HepG2 (cell line): ENCODE data around the gene HEATR1. TPM values are rescaled to one million over a fixed set of nuclear protein-coding genes. Genes with fewer than 3 reads are reported as not detected.

Experiments used
- CEBPG ChIP-seq: IDR thresholded peaks from 2 replicates; pipeline ENCODE4 v1.6.1; 2016
- FOXA3 ChIP-seq: IDR thresholded peaks from 2 replicates; pipeline ENCODE4 v1.6.1; 2016; ENCODE audit warnings: missing genetic modification reagents, missing compliant biosample characterization
- HNRNPH1 ChIP-seq: fragments of 200-400 bp; formaldehyde crosslinking; optimal IDR thresholded peaks from 2 replicates; pipeline ENCODE3; 2017; ENCODE audit warnings: mild to moderate bottlenecking, low read depth, low read length
- MTA1 ChIP-seq: sonication (generic); formaldehyde crosslinking; IDR thresholded peaks from 2 replicates; pipeline ENCODE4 v1.4.0; 2020; ENCODE audit warnings: missing genetic modification reagents, mild to moderate bottlenecking, borderline replicate concordance
- NFYC ChIP-seq: IDR thresholded peaks from 2 replicates; pipeline ENCODE4 v1.6.1; 2016; ENCODE audit warnings: missing genetic modification reagents, missing compliant biosample characterization
- NKX3-1 ChIP-seq: sonication (generic); formaldehyde crosslinking; IDR thresholded peaks from 2 replicates; pipeline ENCODE4 v1.5.0; 2020; ENCODE audit warnings: missing genetic modification reagents
- SMC3 ChIP-seq: IDR thresholded peaks from 2 replicates; pipeline ENCODE4 v1.6.1; 2011; ENCODE audit warnings: low read length, improper control_type of control experiment
- SOX5 ChIP-seq: IDR thresholded peaks from 2 replicates; pipeline ENCODE4 v1.6.1; 2016; ENCODE audit warnings: borderline replicate concordance
- ZBTB38 ChIP-seq: sonication (generic); formaldehyde crosslinking; IDR thresholded peaks from 2 replicates; pipeline ENCODE4 v1.5.1; 2020; ENCODE audit warnings: mild to moderate bottlenecking, missing genetic modification reagents
- ZFP90 ChIP-seq: sonication (generic); formaldehyde crosslinking; IDR thresholded peaks from 2 replicates; pipeline ENCODE4 v1.8.0; 2022; ENCODE audit warnings: missing genetic modification reagents, mild to moderate bottlenecking, inconsistent platforms, borderline replicate concordance
- ZMYM2 ChIP-seq: sonication (generic); formaldehyde crosslinking; IDR thresholded peaks from 2 replicates; pipeline ENCODE4 v1.8.0; 2022; ENCODE audit warnings: mild to moderate bottlenecking, missing genetic modification reagents
- ZNF564 ChIP-seq: sonication (generic); formaldehyde crosslinking; IDR thresholded peaks from 2 replicates; pipeline ENCODE4 v1.8.1; 2023; ENCODE audit warnings: mild to moderate bottlenecking, missing genetic modification reagents
- ZNF589 ChIP-seq: sonication (generic); formaldehyde crosslinking; conservative IDR thresholded peaks from 2 replicates; pipeline ENCODE4 v1.8.0; 2022; ENCODE audit warnings: mild to moderate bottlenecking, moderate library complexity, missing genetic modification reagents
- ZNF792 ChIP-seq: IDR thresholded peaks from 2 replicates; pipeline ENCODE4 v1.6.1; 2016
- polyA plus RNA-seq, 8 experiments: library from polyadenylated mRNA; depleted of rRNA in 3 of 8; stranded (reverse) in 7 of 8; unstranded in 1 of 8; fragments of >200 nt; fragmentation: Illumina TruSeq in 4 of 8; extraction: Trizol in 4 of 8; gene quantifications; 2 replicates each; pipeline versions ENCODE4 v1.2.1 to v1.2.3, GENCODE V29; 2011 to 2016; ENCODE audit warnings: low read depth in 4 of 8, missing spikeins in 1 of 8, mixed read lengths in 1 of 8; ENCODE audit not compliant: insufficient read depth in 1 of 8
- total RNA-seq, 5 experiments: library from RNA; depleted of rRNA; stranded (reverse); fragments of >200 nt; fragmentation: Illumina TruSeq; extraction: Trizol; gene quantifications; 2 replicates each; pipeline ENCODE4 v1.2.3, GENCODE V29; 2016; ENCODE audit warnings: low read depth in 1 of 5
- TF ChIP-seq, protein P1 (sequence below): IDR thresholded peaks from 2 replicates; pipeline ENCODE4 v1.6.1; 2016
- TF ChIP-seq, protein P2 (sequence below): sonication (generic); formaldehyde crosslinking; IDR thresholded peaks from 2 replicates; pipeline ENCODE4 v1.4.0; 2020; ENCODE audit warnings: missing genetic modification reagents, borderline replicate concordance
- TF ChIP-seq, protein P3 (sequence below): sonication (generic); formaldehyde crosslinking; IDR thresholded peaks from 2 replicates; pipeline ENCODE4 v1.8.0; 2022; ENCODE audit warnings: mild to moderate bottlenecking, missing genetic modification reagents, borderline replicate concordance
- TF ChIP-seq, protein P4 (sequence below): sonication (generic); formaldehyde crosslinking; conservative IDR thresholded peaks from 2 replicates; pipeline ENCODE4 v1.4.0; 2020; ENCODE audit warnings: missing genetic modification reagents
- TF ChIP-seq, protein P5 (sequence below): sonication (generic); formaldehyde crosslinking; IDR thresholded peaks from 2 replicates; pipeline ENCODE4 v1.5.0; 2020; ENCODE audit warnings: missing genetic modification reagents

The HEATR1 gene
- total and polyA plus RNA-seq, 2 of the 13 experiments (the other 11 are each of a cell fraction or from before 2014, with no cell fraction given): 10.2 to 45.8 TPM

DNA sequence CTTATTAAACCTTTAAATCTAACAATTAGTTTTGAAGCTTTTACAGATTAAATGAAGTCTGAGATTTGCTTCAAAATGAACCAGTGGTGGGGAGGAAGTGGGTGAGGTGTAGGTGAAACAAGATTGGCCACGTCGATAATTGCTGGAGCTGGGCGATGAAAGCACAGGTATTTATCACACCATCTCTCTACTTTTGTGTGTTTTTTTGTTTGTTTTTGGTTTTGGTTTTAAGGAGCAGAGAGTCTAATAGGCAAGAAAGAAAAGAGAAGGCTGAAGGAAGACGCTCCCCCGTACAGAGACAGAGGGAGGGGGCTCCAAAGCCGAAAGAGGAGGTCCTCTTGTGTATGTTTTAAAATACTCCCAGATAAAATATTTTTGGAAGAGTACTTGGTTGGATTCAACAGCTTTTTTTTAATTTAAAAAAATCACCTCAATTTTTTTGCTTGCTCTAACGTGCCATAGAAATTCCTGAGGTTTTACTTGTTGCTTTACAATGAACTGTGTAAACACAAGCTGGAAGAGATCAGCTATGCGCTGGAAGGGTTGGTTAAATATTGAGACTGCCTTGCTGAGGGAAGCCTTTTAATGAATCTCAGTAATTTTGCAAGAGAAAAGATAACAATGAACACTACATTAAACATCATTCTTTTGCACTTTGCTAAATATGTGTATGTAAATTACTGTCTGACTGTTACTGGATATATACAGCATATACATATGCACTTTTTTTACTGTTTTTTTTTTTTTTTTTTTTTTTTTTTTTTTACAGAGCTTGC lies 87.2 kb downstream of the HEATR1 start (continued):
- TF ChIP-seq, protein P1, sequence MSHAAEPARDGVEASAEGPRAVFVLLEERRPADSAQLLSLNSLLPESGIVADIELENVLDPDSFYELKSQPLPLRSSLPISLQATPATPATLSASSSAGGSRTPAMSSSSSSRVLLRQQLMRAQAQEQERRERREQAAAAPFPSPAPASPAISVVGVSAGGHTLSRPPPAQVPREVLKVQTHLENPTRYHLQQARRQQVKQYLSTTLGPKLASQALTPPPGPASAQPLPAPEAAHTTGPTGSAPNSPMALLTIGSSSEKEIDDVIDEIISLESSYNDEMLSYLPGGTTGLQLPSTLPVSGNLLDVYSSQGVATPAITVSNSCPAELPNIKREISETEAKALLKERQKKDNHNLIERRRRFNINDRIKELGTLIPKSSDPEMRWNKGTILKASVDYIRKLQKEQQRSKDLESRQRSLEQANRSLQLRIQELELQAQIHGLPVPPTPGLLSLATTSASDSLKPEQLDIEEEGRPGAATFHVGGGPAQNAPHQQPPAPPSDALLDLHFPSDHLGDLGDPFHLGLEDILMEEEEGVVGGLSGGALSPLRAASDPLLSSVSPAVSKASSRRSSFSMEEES (CRISPR knock-in tag): no peak
- TF ChIP-seq, protein P2, sequence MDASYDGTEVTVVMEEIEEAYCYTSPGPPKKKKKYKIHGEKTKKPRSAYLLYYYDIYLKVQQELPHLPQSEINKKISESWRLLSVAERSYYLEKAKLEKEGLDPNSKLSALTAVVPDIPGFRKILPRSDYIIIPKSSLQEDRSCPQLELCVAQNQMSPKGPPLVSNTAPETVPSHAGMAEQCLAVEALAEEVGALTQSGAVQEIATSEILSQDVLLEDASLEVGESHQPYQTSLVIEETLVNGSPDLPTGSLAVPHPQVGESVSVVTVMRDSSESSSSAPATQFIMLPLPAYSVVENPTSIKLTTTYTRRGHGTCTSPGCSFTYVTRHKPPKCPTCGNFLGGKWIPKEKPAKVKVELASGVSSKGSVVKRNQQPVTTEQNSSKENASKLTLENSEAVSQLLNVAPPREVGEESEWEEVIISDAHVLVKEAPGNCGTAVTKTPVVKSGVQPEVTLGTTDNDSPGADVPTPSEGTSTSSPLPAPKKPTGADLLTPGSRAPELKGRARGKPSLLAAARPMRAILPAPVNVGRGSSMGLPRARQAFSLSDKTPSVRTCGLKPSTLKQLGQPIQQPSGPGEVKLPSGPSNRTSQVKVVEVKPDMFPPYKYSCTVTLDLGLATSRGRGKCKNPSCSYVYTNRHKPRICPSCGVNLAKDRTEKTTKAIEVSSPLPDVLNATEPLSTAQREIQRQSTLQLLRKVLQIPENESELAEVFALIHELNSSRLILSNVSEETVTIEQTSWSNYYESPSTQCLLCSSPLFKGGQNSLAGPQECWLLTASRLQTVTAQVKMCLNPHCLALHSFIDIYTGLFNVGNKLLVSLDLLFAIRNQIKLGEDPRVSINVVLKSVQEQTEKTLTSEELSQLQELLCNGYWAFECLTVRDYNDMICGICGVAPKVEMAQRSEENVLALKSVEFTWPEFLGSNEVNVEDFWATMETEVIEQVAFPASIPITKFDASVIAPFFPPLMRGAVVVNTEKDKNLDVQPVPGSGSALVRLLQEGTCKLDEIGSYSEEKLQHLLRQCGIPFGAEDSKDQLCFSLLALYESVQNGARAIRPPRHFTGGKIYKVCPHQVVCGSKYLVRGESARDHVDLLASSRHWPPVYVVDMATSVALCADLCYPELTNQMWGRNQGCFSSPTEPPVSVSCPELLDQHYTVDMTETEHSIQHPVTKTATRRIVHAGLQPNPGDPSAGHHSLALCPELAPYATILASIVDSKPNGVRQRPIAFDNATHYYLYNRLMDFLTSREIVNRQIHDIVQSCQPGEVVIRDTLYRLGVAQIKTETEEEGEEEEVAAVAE (CRISPR knock-in tag): no peak
- TF ChIP-seq, protein P3, sequence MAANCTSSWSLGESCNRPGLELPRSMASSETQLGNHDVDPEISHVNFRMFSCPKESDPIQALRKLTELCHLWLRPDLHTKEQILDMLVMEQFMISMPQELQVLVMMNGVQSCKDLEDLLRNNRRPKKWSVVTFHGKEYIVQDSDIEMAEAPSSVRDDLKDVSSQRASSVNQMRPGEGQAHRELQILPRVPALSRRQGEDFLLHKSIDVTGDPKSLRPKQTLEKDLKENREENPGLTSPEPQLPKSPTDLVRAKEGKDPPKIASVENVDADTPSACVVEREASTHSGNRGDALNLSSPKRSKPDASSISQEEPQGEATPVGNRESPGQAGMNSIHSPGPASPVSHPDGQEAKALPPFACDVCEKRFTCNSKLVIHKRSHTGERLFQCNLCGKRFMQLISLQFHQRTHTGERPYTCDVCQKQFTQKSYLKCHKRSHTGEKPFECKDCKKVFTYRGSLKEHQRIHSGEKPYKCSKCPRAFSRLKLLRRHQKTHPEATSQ (CRISPR knock-in tag): no peak
- TF ChIP-seq CEBPG (peak; percentile 31; the same call in 1 of the 2 replicates), ZMYM2 (no peak), MTA1 (no peak), SOX5 (peak; percentile 80; the same call in 1 of the 2 replicates), ZNF792 (no peak), ZFP90 (no peak), ZBTB38 (CRISPR knock-in tag) (no peak), ZNF564 (no peak), NKX3-1 (no peak), SMC3 (no peak), FOXA3 (CRISPR knock-in tag) (peak; percentile 81), NFYC (CRISPR knock-in tag) (no peak), HNRNPH1 (no peak), ZNF589 (no peak)
- TF ChIP-seq, protein P4, sequence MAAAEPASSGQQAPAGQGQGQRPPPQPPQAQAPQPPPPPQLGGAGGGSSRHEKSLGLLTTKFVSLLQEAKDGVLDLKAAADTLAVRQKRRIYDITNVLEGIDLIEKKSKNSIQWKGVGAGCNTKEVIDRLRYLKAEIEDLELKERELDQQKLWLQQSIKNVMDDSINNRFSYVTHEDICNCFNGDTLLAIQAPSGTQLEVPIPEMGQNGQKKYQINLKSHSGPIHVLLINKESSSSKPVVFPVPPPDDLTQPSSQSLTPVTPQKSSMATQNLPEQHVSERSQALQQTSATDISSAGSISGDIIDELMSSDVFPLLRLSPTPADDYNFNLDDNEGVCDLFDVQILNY (CRISPR knock-in tag): no peak
- TF ChIP-seq, protein P5, sequence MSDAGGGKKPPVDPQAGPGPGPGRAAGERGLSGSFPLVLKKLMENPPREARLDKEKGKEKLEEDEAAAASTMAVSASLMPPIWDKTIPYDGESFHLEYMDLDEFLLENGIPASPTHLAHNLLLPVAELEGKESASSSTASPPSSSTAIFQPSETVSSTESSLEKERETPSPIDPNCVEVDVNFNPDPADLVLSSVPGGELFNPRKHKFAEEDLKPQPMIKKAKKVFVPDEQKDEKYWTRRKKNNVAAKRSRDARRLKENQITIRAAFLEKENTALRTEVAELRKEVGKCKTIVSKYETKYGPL (CRISPR knock-in tag): no peak
